Measurements from ENCODE around the gene TTYH3. TPM values are rescaled to one million over a fixed set of nuclear protein-coding genes. Genes with fewer than 3 reads are reported as not detected.

TTYH3 gene
- total and polyA plus RNA-seq, 2 of the 13 experiments (the other 11 are each of a cell fraction or from before 2014, with no cell fraction given) = 26.3 to 50.0 TPM

- TF ChIP-seq ZNF343 (CRISPR knock-in tag; IDR thresholded peaks at IDR 0.05) (0 out of 2 replicates have a peak, but pooled peaks have one; percentile 73), ISL2 (CRISPR knock-in tag; IDR thresholded peaks at IDR 0.05) (peak; percentile 81), STAT6 (CRISPR knock-in tag; IDR thresholded peaks at IDR 0.05; ENCODE audit: borderline replicate concordance) (no peak), ZXDC (CRISPR knock-in tag; IDR thresholded peaks at IDR 0.05) (0 out of 2 replicates have a peak, but pooled peaks have one; percentile 32), ZNF674 (CRISPR knock-in tag; IDR thresholded peaks at IDR 0.05; ENCODE audit: low read depth) (no peak), ZSCAN12 (CRISPR knock-in tag; IDR thresholded peaks at IDR 0.05) (no peak), HNRNPL (IDR thresholded peaks at IDR 0.05; ENCODE audit: low read depth, low read length) (peak; percentile 98), ZNF703 (CRISPR knock-in tag; IDR thresholded peaks at IDR 0.05; ENCODE audit: borderline replicate concordance) (no peak), HHEX (CRISPR knock-in tag; IDR thresholded peaks at IDR 0.05) (no peak)
- TF ChIP-seq, protein P1, sequence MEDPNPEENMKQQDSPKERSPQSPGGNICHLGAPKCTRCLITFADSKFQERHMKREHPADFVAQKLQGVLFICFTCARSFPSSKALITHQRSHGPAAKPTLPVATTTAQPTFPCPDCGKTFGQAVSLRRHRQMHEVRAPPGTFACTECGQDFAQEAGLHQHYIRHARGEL (CRISPR knock-in tag; IDR thresholded peaks at IDR 0.05) = 0 out of 2 replicates have a peak, but pooled peaks have one; percentile 43
- TF ChIP-seq, protein P2, sequence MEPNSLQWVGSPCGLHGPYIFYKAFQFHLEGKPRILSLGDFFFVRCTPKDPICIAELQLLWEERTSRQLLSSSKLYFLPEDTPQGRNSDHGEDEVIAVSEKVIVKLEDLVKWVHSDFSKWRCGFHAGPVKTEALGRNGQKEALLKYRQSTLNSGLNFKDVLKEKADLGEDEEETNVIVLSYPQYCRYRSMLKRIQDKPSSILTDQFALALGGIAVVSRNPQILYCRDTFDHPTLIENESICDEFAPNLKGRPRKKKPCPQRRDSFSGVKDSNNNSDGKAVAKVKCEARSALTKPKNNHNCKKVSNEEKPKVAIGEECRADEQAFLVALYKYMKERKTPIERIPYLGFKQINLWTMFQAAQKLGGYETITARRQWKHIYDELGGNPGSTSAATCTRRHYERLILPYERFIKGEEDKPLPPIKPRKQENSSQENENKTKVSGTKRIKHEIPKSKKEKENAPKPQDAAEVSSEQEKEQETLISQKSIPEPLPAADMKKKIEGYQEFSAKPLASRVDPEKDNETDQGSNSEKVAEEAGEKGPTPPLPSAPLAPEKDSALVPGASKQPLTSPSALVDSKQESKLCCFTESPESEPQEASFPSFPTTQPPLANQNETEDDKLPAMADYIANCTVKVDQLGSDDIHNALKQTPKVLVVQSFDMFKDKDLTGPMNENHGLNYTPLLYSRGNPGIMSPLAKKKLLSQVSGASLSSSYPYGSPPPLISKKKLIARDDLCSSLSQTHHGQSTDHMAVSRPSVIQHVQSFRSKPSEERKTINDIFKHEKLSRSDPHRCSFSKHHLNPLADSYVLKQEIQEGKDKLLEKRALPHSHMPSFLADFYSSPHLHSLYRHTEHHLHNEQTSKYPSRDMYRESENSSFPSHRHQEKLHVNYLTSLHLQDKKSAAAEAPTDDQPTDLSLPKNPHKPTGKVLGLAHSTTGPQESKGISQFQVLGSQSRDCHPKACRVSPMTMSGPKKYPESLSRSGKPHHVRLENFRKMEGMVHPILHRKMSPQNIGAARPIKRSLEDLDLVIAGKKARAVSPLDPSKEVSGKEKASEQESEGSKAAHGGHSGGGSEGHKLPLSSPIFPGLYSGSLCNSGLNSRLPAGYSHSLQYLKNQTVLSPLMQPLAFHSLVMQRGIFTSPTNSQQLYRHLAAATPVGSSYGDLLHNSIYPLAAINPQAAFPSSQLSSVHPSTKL (CRISPR knock-in tag; IDR thresholded peaks at IDR 0.05) = peak; percentile 91
- TF ChIP-seq, protein P3, sequence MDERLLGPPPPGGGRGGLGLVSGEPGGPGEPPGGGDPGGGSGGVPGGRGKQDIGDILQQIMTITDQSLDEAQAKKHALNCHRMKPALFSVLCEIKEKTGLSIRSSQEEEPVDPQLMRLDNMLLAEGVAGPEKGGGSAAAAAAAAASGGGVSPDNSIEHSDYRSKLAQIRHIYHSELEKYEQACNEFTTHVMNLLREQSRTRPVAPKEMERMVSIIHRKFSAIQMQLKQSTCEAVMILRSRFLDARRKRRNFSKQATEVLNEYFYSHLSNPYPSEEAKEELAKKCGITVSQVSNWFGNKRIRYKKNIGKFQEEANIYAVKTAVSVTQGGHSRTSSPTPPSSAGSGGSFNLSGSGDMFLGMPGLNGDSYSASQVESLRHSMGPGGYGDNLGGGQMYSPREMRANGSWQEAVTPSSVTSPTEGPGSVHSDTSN (CRISPR knock-in tag; IDR thresholded peaks at IDR 0.05) = no peak
Measured at GRCh38 chr7:2622869-2623697, 8.7 kb upstream of the TTYH3 start (continued).

Data from HepG2 (cell line).